PFSK-1 (cell line): ENCODE measurements around the gene SLC15A2.

Experiments used
- POLR2AphosphoS5 ChIP-seq: IDR thresholded peaks from 2 replicates; pipeline ENCODE4 v1.6.1; 2012; ENCODE audit warnings: low read depth, mild to moderate bottlenecking, control low read depth, low read length, moderate library complexity
- REST ChIP-seq, 2 experiments: IDR thresholded peaks; 2 replicates each; pipeline versions ENCODE4 v1.6.1 to v1.8.0; 2011 to 2012; ENCODE audit warnings: low read depth in 2 of 2, low read length in 2 of 2, control low read depth in 1 of 2, inconsistent platforms in 1 of 2, mild to moderate bottlenecking in 1 of 2, moderate library complexity in 1 of 2; ENCODE audit not compliant: insufficient read depth in 1 of 2
- SIN3A ChIP-seq: IDR thresholded peaks from 2 replicates; pipeline ENCODE4 v1.6.1; 2012; ENCODE audit warnings: mild to moderate bottlenecking, low read length, moderate library complexity, borderline replicate concordance; ENCODE audit not compliant: insufficient read depth
- TAF1 ChIP-seq: IDR thresholded peaks from 2 replicates; pipeline ENCODE4 v1.6.1; 2012; ENCODE audit warnings: low read length, control low read depth, borderline replicate concordance; ENCODE audit not compliant: insufficient read depth

- TF ChIP-seq TAF1: no peak
- no peak for TF ChIP-seq POLR2AphosphoS5
- no peak for TF ChIP-seq REST (IDR thresholded peaks at IDR 0.05; ENCODE audit: insufficient read depth in 1 of 2, low read depth in 2 of 2, low read length in 2 of 2)
- TF ChIP-seq SIN3A: no peak
Observed at GRCh38 chr3:121897296-121897695, 3.1 kb downstream of the SLC15A2 start.
